ENCODE measurements around the gene PGBD2.

GRCh38 chr1:248905662-248906008, 400 bp upstream of the PGBD2 start:
- TF ChIP-seq, protein P1, sequence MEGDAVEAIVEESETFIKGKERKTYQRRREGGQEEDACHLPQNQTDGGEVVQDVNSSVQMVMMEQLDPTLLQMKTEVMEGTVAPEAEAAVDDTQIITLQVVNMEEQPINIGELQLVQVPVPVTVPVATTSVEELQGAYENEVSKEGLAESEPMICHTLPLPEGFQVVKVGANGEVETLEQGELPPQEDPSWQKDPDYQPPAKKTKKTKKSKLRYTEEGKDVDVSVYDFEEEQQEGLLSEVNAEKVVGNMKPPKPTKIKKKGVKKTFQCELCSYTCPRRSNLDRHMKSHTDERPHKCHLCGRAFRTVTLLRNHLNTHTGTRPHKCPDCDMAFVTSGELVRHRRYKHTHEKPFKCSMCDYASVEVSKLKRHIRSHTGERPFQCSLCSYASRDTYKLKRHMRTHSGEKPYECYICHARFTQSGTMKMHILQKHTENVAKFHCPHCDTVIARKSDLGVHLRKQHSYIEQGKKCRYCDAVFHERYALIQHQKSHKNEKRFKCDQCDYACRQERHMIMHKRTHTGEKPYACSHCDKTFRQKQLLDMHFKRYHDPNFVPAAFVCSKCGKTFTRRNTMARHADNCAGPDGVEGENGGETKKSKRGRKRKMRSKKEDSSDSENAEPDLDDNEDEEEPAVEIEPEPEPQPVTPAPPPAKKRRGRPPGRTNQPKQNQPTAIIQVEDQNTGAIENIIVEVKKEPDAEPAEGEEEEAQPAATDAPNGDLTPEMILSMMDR (IDR thresholded peaks at IDR 0.05), result no peak
- TF ChIP-seq KAT7 (CRISPR knock-in tag; IDR thresholded peaks at IDR 0.05; ENCODE audit: borderline replicate concordance) (no peak), E2F1 (CRISPR knock-in tag; IDR thresholded peaks at IDR 0.05) (no peak), FOXP1 (CRISPR knock-in tag; IDR thresholded peaks at IDR 0.05; ENCODE audit: borderline replicate concordance) (no peak), NR3C1 (CRISPR knock-in tag; conservative IDR thresholded peaks at IDR 0.05; ENCODE audit: low read depth) (no peak), ETV6 (CRISPR knock-in tag; IDR thresholded peaks at IDR 0.05) (no peak), TEAD4 (CRISPR knock-in tag; IDR thresholded peaks at IDR 0.05) (no peak), ZNF425 (CRISPR knock-in tag; conservative IDR thresholded peaks at IDR 0.05) (no peak), SP1 (CRISPR knock-in tag; conservative IDR thresholded peaks at IDR 0.05) (no peak)
- TF ChIP-seq, protein P2, sequence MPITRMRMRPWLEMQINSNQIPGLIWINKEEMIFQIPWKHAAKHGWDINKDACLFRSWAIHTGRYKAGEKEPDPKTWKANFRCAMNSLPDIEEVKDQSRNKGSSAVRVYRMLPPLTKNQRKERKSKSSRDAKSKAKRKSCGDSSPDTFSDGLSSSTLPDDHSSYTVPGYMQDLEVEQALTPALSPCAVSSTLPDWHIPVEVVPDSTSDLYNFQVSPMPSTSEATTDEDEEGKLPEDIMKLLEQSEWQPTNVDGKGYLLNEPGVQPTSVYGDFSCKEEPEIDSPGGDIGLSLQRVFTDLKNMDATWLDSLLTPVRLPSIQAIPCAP (CRISPR knock-in tag; IDR thresholded peaks at IDR 0.05), result no peak
- TF ChIP-seq, protein P3, sequence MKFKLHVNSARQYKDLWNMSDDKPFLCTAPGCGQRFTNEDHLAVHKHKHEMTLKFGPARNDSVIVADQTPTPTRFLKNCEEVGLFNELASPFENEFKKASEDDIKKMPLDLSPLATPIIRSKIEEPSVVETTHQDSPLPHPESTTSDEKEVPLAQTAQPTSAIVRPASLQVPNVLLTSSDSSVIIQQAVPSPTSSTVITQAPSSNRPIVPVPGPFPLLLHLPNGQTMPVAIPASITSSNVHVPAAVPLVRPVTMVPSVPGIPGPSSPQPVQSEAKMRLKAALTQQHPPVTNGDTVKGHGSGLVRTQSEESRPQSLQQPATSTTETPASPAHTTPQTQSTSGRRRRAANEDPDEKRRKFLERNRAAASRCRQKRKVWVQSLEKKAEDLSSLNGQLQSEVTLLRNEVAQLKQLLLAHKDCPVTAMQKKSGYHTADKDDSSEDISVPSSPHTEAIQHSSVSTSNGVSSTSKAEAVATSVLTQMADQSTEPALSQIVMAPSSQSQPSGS (CRISPR knock-in tag; IDR thresholded peaks at IDR 0.05; ENCODE audit: borderline replicate concordance, low read depth), result no peak
